ENCODE results near the gene GYPB. TPM values are rescaled to one million over a fixed set of nuclear protein-coding genes. Genes with fewer than 3 reads are reported as not detected.
"Not testable (repeated sequence)": the region's sequence is repeated elsewhere in the genome, so short reads cannot be mapped to it uniquely, and the experiment has no call there.

Gene GYPB
- 3.4 TPM for polyA plus RNA-seq
- long read RNA-seq, donor 1, partial matches to known transcripts = 0 of 1 reads
- long read RNA-seq, donor 1, other reads (novel, unspliced or antisense) = 0 of 1 reads
- long read RNA-seq, donor 2 = 0 reads
- long read RNA-seq, donor 3, partial matches to known transcripts = 0 of 1 reads
- long read RNA-seq, donor 3, other reads (novel, unspliced or antisense) = 0 of 1 reads
- long read RNA-seq, donor 4 = 0 reads
- long read RNA-seq, donor 5, partial matches to known transcripts = 0 of 1 reads
- long read RNA-seq, donor 5, other reads (novel, unspliced or antisense) = 0 of 1 reads
- long read RNA-seq, donor 6, partial matches to known transcripts = 0 of 1 reads
- long read RNA-seq, donor 6, other reads (novel, unspliced or antisense) = 0 of 1 reads
- long read RNA-seq, donor 7, partial matches to known transcripts = 0 of 4 reads
- long read RNA-seq, donor 7, other reads (novel, unspliced or antisense) = 0 of 4 reads
- long read RNA-seq, donor 8 = 0 reads
- long read RNA-seq, donor 9 = 0 reads
- long read RNA-seq, donor 10, partial matches to known transcripts = 0 of 2 reads
- long read RNA-seq, donor 10, other reads (novel, unspliced or antisense) = 0 of 2 reads
- long read RNA-seq, donor 11 = 0 reads

DNA sequence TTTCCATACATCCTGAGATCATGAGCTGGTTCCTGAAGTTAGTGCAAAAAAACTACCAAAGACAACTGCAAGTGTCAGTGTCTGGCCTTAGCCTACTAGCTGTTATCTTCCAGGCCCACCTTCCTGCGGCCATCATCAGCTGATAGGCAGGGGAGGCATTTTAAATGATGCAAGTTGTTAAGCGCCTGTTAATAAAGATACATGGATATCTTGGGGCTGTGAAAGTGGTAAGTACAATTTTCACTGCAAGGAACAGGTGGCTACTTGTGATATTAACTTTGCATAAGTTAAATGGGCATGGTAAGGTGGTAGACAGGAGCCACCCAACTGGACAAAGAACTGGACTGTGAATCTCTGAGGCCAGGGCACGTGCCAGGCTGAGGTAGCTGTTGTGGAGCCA lies at the start of gene GYPB:
Gene GYPB (minus strand): TSS at position 104 of the 400 bp plus-strand sequence. CDS start 93 bp downstream, at position 11.
- not testable (repeated sequence) for H3K4me3 ChIP-seq (ENCODE audit: low read length); H3K36me3 ChIP-seq (ENCODE audit: control insufficient read depth, insufficient read depth, low read length); DNase-seq; H3K4me1 ChIP-seq (ENCODE audit: control insufficient read depth, insufficient read depth, low read length); H3K27me3 ChIP-seq (ENCODE audit: control insufficient read depth, insufficient read depth, low read length); H3K27ac ChIP-seq (ENCODE audit: low read length); H3K9me3 ChIP-seq (ENCODE audit: control insufficient read depth, low read depth, low read length)
- no CpG with 5 or more reads among the region's 3 CpGs for WGBS (ENCODE audit: insufficient coverage, low lambda C conversion rate)

DNA sequence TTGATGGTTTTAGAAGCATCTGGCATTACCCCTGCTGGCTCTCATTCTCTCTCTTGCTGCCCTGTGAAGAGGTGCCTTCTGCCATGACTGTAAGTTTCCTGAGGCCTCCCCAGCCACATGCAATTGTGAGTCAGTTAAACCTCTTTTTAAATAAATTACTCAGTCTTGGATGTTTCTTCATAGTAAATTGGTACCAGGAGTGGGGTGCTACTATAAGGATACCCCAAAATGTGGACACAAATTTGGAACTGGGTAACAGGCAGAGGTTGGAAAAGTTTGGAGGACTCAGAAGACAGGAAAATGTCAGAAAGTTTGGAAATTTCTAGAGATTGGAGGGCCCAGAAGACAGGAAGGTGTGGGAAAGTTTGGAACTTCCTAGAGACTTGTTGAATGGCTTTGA lies 42.4 kb upstream of the GYPB start:
- H3K27me3 ChIP-seq (ENCODE audit: control insufficient read depth, insufficient read depth, low read length); H3K27ac ChIP-seq (ENCODE audit: low read length); H3K36me3 ChIP-seq (ENCODE audit: control insufficient read depth, insufficient read depth, low read length); DNase-seq; H3K4me3 ChIP-seq (ENCODE audit: low read length); H3K9me3 ChIP-seq (ENCODE audit: control insufficient read depth, low read depth, low read length); H3K4me1 ChIP-seq (ENCODE audit: control insufficient read depth, insufficient read depth, low read length): not testable (repeated sequence)

- not testable (repeated sequence) for H3K36me3 ChIP-seq (ENCODE audit: control insufficient read depth, insufficient read depth, low read length); H3K4me3 ChIP-seq (ENCODE audit: low read length); DNase-seq; H3K9me3 ChIP-seq (ENCODE audit: control insufficient read depth, low read depth, low read length); H3K27ac ChIP-seq (ENCODE audit: low read length); H3K4me1 ChIP-seq (ENCODE audit: control insufficient read depth, insufficient read depth, low read length); H3K27me3 ChIP-seq (ENCODE audit: control insufficient read depth, insufficient read depth, low read length)
- 83% methylated on average over 1 of the region's 3 CpGs for WGBS (ENCODE audit: insufficient coverage, low lambda C conversion rate)
Observed at GRCh38 chr4:144060234-144060859, 41.2 kb upstream of the GYPB start.

DNA sequence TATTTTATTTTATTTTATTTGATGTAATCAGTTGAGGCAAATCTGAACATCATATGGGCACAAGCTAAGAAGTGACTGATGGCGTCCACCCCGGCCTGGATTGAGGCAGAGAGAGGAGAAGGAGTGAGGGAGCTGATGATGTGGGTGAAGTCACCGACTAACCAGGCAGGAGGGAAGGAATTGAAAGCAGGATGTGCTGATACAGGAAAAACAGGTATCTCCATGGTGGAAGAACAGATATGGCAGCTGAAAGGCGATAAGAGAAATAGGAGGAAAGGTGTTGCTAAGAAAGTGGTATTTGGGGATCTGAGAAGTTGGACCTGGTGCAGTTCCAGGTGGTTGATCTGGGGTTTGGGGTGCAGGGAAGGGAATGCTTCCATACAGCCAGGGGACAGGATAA lies 37.6 kb upstream of the GYPB start:
- H3K27me3 ChIP-seq (ENCODE audit: control insufficient read depth, insufficient read depth, low read length) = no peaks in the 10 kb centered on the region
- no peaks in the 10 kb centered on the region for H3K4me1 ChIP-seq (ENCODE audit: control insufficient read depth, insufficient read depth, low read length)
- no peaks in the 10 kb centered on the region for H3K36me3 ChIP-seq (ENCODE audit: control insufficient read depth, insufficient read depth, low read length)
- no peak overlapping the region for H3K4me3 ChIP-seq (ENCODE audit: low read length)
- DNase-seq = no peak
- WGBS (ENCODE audit: insufficient coverage, low lambda C conversion rate) = 100% methylated on average over 2 of the region's 4 CpGs
- no peaks in the 10 kb centered on the region for H3K9me3 ChIP-seq (ENCODE audit: control insufficient read depth, low read depth, low read length)
- no peak overlapping the region for H3K27ac ChIP-seq (ENCODE audit: low read length)

GRCh38 chr4:144055336-144055735 lies 36.2 kb upstream of the GYPB start:
- H3K4me1 ChIP-seq (ENCODE audit: control insufficient read depth, insufficient read depth, low read length); H3K9me3 ChIP-seq (ENCODE audit: control insufficient read depth, low read depth, low read length); H3K4me3 ChIP-seq (ENCODE audit: low read length); H3K27ac ChIP-seq (ENCODE audit: low read length); DNase-seq; H3K36me3 ChIP-seq (ENCODE audit: control insufficient read depth, insufficient read depth, low read length); H3K27me3 ChIP-seq (ENCODE audit: control insufficient read depth, insufficient read depth, low read length): not testable (repeated sequence)
- WGBS (ENCODE audit: insufficient coverage, low lambda C conversion rate) = 100% methylated on average over 1 of the region's 3 CpGs

DNA sequence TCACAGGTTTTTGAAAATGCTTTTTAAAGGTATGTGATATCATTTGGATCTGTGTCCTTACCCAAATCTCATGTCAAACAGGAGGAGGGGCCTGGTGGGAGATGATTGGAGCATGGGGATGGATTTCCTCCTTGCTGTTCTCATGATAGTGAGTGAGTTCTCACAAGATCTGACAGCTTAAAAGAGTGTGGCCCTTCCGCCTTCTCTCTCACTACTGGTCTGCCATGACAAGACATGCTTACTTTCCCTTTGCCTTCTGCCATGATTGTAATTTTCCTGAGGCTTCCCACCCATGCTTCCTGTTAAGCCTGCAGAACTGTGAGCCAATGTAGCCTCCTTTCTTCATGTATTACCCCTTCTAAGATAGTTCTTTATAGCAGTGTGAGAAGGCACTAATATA lies 32.3 kb upstream of the GYPB start:
- not testable (repeated sequence) for H3K4me3 ChIP-seq (ENCODE audit: low read length); H3K27me3 ChIP-seq (ENCODE audit: control insufficient read depth, insufficient read depth, low read length); H3K36me3 ChIP-seq (ENCODE audit: control insufficient read depth, insufficient read depth, low read length); H3K27ac ChIP-seq (ENCODE audit: low read length); H3K4me1 ChIP-seq (ENCODE audit: control insufficient read depth, insufficient read depth, low read length); H3K9me3 ChIP-seq (ENCODE audit: control insufficient read depth, low read depth, low read length); DNase-seq
- no CpG with 5 or more reads among the region's 1 CpG for WGBS (ENCODE audit: insufficient coverage, low lambda C conversion rate)

GRCh38 chr4:144050631-144051030 lies 31.5 kb upstream of the GYPB start:
- H3K4me3 ChIP-seq (ENCODE audit: low read length); H3K27me3 ChIP-seq (ENCODE audit: control insufficient read depth, insufficient read depth, low read length); DNase-seq; H3K4me1 ChIP-seq (ENCODE audit: control insufficient read depth, insufficient read depth, low read length); H3K27ac ChIP-seq (ENCODE audit: low read length); H3K36me3 ChIP-seq (ENCODE audit: control insufficient read depth, insufficient read depth, low read length); H3K9me3 ChIP-seq (ENCODE audit: control insufficient read depth, low read depth, low read length): not testable (repeated sequence)
- no CpG with 5 or more reads among the region's 2 CpGs for WGBS (ENCODE audit: insufficient coverage, low lambda C conversion rate)

DNA sequence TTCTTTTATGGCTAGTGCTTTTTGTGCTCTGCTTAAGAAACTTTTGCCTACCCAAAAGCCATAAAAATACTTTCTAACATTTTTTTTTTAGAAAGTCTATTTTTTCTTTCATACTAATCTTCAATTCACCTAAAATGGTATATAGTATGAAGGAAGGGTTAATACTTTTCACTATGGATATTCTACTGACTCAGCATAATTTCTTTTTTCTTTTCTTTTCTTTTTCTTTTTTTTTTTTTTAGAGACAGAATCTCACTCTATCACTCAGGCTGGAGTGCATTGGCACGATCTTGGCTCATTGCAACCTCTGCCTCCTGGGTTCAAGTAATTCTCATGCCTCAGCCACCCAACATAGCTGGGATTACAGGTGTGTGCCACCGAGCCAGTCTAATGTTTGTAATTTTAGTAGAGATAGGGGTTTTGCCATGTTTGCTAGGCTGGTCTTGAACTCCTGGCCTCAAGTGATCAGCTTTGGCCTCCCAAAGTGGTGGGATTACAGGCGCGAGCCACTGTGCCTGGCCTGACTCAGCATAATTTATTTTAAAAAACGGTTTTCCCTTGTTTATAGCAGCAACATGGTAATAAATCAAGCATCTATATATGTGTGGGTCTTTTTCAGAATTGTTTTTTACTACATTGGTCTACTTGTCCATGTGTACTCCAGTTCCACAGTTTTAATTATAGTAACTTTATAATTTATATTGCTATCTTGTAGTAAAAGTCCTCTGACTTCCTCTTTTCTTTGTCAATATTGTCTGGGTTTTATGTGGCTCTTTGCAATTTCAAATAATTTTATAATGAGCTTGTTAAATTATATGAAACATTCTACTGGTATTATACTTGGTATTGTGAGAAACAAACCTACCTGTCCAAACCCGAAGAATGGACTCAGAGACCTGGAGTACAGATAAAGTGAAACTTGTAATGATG lies 30.6 kb upstream of the GYPB start:
- H3K9me3 ChIP-seq (ENCODE audit: control insufficient read depth, low read depth, low read length); H3K27ac ChIP-seq (ENCODE audit: low read length); H3K36me3 ChIP-seq (ENCODE audit: control insufficient read depth, insufficient read depth, low read length); H3K4me3 ChIP-seq (ENCODE audit: low read length); H3K27me3 ChIP-seq (ENCODE audit: control insufficient read depth, insufficient read depth, low read length); DNase-seq; H3K4me1 ChIP-seq (ENCODE audit: control insufficient read depth, insufficient read depth, low read length): not testable (repeated sequence)
- WGBS (ENCODE audit: insufficient coverage, low lambda C conversion rate) = 65% methylated on average over 2 of the region's 6 CpGs

DNA sequence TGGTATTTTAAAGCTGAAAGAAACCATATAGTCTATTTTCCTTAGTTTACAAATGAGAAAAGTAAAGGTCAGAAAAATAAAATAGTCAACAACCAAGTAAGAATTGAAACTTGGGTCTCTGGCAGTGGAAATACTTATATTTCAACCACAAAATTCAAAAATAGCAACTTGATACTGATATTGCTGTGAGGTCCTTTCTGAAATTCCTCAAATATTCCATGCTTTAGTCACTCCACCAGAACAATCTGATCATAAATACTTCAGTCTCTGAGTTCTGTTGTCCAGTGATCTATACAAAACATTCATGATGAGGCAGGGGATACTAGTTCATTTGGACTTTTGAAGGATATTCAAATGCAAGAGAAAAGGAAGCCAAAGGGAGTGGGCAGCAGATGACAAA lies 25.8 kb upstream of the GYPB start:
- not testable (repeated sequence) for H3K4me1 ChIP-seq (ENCODE audit: control insufficient read depth, insufficient read depth, low read length); H3K27me3 ChIP-seq (ENCODE audit: control insufficient read depth, insufficient read depth, low read length); H3K9me3 ChIP-seq (ENCODE audit: control insufficient read depth, low read depth, low read length); H3K27ac ChIP-seq (ENCODE audit: low read length); H3K36me3 ChIP-seq (ENCODE audit: control insufficient read depth, insufficient read depth, low read length); H3K4me3 ChIP-seq (ENCODE audit: low read length); DNase-seq

- not testable (repeated sequence) for H3K4me3 ChIP-seq (ENCODE audit: low read length); H3K4me1 ChIP-seq (ENCODE audit: control insufficient read depth, insufficient read depth, low read length); H3K36me3 ChIP-seq (ENCODE audit: control insufficient read depth, insufficient read depth, low read length); H3K27me3 ChIP-seq (ENCODE audit: control insufficient read depth, insufficient read depth, low read length); H3K27ac ChIP-seq (ENCODE audit: low read length); H3K9me3 ChIP-seq (ENCODE audit: control insufficient read depth, low read depth, low read length); DNase-seq
- no CpG with 5 or more reads among the region's 1 CpG for WGBS (ENCODE audit: insufficient coverage, low lambda C conversion rate)
Observed at GRCh38 chr4:144032580-144032979, 13.4 kb upstream of the GYPB start.

All from large intestine (tissue), 12 donors.